ENCODE data around the gene PDILT. TPM values are rescaled to one million over a fixed set of nuclear protein-coding genes. Genes with fewer than 3 reads are reported as not detected.

The PDILT gene
- total RNA-seq, 4 donors from 2014 or later, result not detected

DNA sequence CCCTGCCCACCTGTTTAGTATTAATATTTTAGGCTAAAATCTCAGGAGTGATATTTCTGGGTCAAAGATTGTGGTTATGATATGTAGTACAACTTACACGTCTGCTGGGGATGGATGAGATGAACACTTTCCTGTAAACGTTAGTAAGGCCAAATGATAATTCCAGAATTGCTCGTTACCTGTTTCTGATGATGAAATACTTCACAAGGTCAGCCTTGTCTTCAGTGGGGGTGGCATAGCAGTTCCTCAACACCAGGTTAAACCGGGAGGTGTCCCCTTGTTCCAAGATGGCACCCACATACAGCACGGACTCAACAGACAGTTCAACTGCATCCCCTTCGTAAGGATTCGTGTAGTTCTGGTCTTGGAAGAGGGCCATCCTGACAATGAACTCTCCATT is 86.5 kb downstream of the PDILT start:
- H3K9me3 ChIP-seq, result no peaks in the 10 kb centered on the region
- H3K4me1 ChIP-seq, result no peaks in the 10 kb centered on the region
- TF ChIP-seq, protein P1, sequence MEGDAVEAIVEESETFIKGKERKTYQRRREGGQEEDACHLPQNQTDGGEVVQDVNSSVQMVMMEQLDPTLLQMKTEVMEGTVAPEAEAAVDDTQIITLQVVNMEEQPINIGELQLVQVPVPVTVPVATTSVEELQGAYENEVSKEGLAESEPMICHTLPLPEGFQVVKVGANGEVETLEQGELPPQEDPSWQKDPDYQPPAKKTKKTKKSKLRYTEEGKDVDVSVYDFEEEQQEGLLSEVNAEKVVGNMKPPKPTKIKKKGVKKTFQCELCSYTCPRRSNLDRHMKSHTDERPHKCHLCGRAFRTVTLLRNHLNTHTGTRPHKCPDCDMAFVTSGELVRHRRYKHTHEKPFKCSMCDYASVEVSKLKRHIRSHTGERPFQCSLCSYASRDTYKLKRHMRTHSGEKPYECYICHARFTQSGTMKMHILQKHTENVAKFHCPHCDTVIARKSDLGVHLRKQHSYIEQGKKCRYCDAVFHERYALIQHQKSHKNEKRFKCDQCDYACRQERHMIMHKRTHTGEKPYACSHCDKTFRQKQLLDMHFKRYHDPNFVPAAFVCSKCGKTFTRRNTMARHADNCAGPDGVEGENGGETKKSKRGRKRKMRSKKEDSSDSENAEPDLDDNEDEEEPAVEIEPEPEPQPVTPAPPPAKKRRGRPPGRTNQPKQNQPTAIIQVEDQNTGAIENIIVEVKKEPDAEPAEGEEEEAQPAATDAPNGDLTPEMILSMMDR (IDR thresholded peaks at IDR 0.05), result no peak
- no peak for TF ChIP-seq POLR2A (IDR thresholded peaks at IDR 0.05)
- H3K27ac ChIP-seq, result no peak overlapping the region
- no peak for DNase-seq
- no peaks in the 10 kb centered on the region for H3K36me3 ChIP-seq
- intact Hi-C loops (cut with DNase I; ENCODE audit: low total_unique reads), result no loop called here
- no peaks in the 10 kb centered on the region for H3K27me3 ChIP-seq
- no peak overlapping the region for H3K4me3 ChIP-seq

DNA sequence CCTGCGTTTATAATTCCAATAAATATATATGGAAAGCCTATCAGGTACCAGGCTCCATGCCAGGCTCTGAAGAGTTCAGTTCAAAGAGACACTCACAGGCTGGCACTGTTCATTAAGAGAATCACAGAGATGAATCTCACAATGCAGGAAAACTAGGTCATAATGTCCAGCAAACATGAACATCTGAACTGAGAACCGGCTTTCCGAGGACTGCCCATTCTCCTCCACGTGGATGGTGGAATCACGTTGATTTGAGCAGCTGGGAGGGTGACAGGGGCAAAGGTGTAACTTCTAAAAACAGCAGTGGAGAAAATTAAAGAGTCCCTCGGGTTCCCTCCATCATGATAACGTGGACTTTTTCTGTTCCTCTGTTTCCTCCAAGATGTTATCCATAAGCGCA is 87.4 kb downstream of the PDILT start:
- TF ChIP-seq POLR2A (IDR thresholded peaks at IDR 0.05), result no peak
- TF ChIP-seq, protein P1 (IDR thresholded peaks at IDR 0.05), result no peak
- H3K4me3 ChIP-seq, result no peak overlapping the region
- H3K9me3 ChIP-seq, result no peaks in the 10 kb centered on the region
- no peak for DNase-seq
- no peaks in the 10 kb centered on the region for H3K27me3 ChIP-seq
- no peaks in the 10 kb centered on the region for H3K36me3 ChIP-seq
- H3K27ac ChIP-seq, result no peak overlapping the region
- no peaks in the 10 kb centered on the region for H3K4me1 ChIP-seq
- intact Hi-C loops (cut with DNase I; ENCODE audit: low total_unique reads), result no loop called here

DNA sequence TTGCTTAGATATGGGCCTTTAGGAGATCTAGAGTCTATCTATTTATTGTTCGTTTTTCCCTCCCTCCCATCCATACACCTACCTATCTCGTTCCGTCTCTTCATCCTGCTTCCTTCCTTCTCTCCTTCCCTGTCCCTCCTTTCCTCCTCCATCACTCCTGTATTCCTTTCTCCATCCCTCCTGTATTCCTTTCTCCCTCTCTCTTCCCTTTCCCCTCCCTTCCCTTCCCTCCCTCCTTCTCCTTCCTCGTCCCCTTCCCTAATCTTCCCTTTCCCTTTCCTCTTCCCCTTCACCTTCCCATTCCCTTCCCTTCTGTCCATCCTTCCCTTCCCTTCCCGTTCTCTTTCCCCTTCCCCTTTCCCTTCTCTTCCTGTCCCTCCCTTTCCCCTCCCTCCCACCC is 87.8 kb downstream of the PDILT start:
- intact Hi-C loops (cut with DNase I; ENCODE audit: low total_unique reads), result no loop called here
- Histone ChIP-seq H3K9me3 (no peaks in the 10 kb centered on the region), H3K36me3 (no peaks in the 10 kb centered on the region)

DNA sequence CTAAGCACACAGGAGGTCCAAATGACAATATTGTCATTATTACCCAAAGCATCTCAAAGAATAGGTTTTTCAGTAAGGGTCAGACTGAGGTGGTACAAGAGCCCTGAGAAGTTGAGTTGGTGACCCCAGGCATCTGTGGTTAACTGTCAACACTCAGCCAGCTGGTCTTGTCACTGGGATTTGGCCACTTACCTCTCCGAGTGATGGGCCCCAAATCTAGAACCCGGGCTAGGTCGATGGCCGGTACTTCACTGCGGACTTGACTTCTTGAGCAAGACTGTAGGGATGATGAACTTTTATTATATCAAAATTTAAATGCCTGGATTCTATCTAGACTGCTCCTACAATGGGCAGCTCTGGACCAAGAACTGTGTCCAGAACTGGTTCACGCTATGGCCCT is 88.8 kb downstream of the PDILT start:
- intact Hi-C loops (cut with DNase I; ENCODE audit: low total_unique reads), result no loop called here

More for the DNA sequence above, 87.8 kb downstream of the PDILT start:
- Histone ChIP-seq H3K4me3 (no peak overlapping the region), H3K27me3 (no peaks in the 10 kb centered on the region), H3K27ac (no peak overlapping the region), H3K4me1 (no peaks in the 10 kb centered on the region)
- TF ChIP-seq, protein P1 (IDR thresholded peaks at IDR 0.05), result no peak
- no peak for TF ChIP-seq POLR2A (IDR thresholded peaks at IDR 0.05)
- DNase-seq, result no peak

DNA sequence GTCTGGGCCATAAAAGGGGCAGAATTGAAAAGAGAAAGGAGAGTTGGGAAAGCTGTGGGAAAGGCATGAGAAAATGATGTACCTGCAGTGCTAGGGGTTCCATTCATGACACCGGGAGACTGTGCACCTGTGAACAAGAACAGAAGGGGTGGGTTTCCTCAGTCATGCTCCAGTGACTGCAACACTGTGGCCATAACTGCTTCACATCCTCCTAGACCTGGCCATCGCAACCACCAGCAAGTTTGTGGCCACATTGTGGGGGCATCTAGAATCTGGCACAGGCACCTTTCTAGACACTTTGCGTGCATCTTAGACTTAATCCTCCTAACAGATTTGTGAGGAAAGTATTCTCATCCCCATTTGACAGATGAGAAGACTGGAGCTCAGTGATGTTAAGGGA is 90.0 kb downstream of the PDILT start:
- intact Hi-C loops (cut with DNase I; ENCODE audit: low total_unique reads), result no loop called here
- H3K36me3 ChIP-seq, result no peaks in the 10 kb centered on the region
- no peaks in the 10 kb centered on the region for H3K9me3 ChIP-seq
- H3K27me3 ChIP-seq, result no peaks in the 10 kb centered on the region
- no peak for DNase-seq
- no peak for TF ChIP-seq POLR2A (IDR thresholded peaks at IDR 0.05)
- TF ChIP-seq, protein P1 (IDR thresholded peaks at IDR 0.05), result no peak
- no peaks in the 10 kb centered on the region for H3K4me1 ChIP-seq
- no peak overlapping the region for H3K4me3 ChIP-seq
- no peak overlapping the region for H3K27ac ChIP-seq

More for the DNA sequence above, 88.8 kb downstream of the PDILT start:
- no peak for DNase-seq
- H3K36me3 ChIP-seq, result no peaks in the 10 kb centered on the region
- H3K9me3 ChIP-seq, result no peaks in the 10 kb centered on the region
- H3K27ac ChIP-seq, result no peak overlapping the region
- no peaks in the 10 kb centered on the region for H3K4me1 ChIP-seq
- H3K27me3 ChIP-seq, result no peaks in the 10 kb centered on the region
- no peak for TF ChIP-seq POLR2A (IDR thresholded peaks at IDR 0.05)
- TF ChIP-seq, protein P1 (IDR thresholded peaks at IDR 0.05), result no peak
- no peak overlapping the region for H3K4me3 ChIP-seq

Measured in uterus (tissue), 4 donors.